CD4-positive, CD25-positive, alpha-beta regulatory T cell (primary cell): ENCODE results near the gene ZFP62. TPM values are rescaled to one million over a fixed set of nuclear protein-coding genes. Genes with fewer than 3 reads are reported as not detected.

Source experiments
- ATAC-seq, 2 donors: fragments of 150-1000 bp; cut with Tn5 transposase; one replicate each; pipeline ENCODE4 v1.10.0; 2021; ENCODE audit warnings: low read depth in 2 of 2, moderate number of reproducible peaks in 2 of 2, moderate library complexity in 1 of 2
- DNase-seq, 3 donors: peaks; one replicate each; pipeline versions ENCODE4 v3.0.0 to v3.0.0-alpha.2; 2012 to 2022; ENCODE audit warnings: mixed read lengths in 1 of 3
- H3K27ac ChIP-seq: one replicate; pipeline ENCODE4 v1.7.0; 2013; ENCODE audit warnings: mild to moderate bottlenecking, low read length; ENCODE audit not compliant: insufficient read depth, poor library complexity, severe bottlenecking
- H3K27me3 ChIP-seq: one replicate; pipeline ENCODE4 v1.7.0; 2013; ENCODE audit warnings: low read length; ENCODE audit not compliant: control insufficient read depth, insufficient read depth
- H3K36me3 ChIP-seq: one replicate; pipeline ENCODE4 v1.7.0; 2013; ENCODE audit warnings: mild to moderate bottlenecking, low read length, moderate library complexity; ENCODE audit not compliant: control insufficient read depth, insufficient read depth
- H3K4me1 ChIP-seq: 2 replicates; pipeline ENCODE4 v1.7.0; 2013; ENCODE audit warnings: mild to moderate bottlenecking, low read length; ENCODE audit not compliant: insufficient read depth, control insufficient read depth, poor library complexity, severe bottlenecking
- H3K4me3 ChIP-seq: one replicate; pipeline ENCODE4 v1.7.0; 2013; ENCODE audit warnings: low read depth, mild to moderate bottlenecking, low read length, moderate library complexity
- H3K9me3 ChIP-seq, 2 experiments: 1 replicate in 1 of 2; 2 replicates in 1 of 2; pipeline ENCODE4 v1.7.0; 2013; ENCODE audit warnings: low read length in 2 of 2, mild to moderate bottlenecking in 1 of 2, moderate library complexity in 1 of 2; ENCODE audit not compliant: control insufficient read depth in 2 of 2
- H3K27ac Mint-ChIP-seq, 3 donors: one replicate each; pipeline ENCODE4 v1.8.0; 2020 to 2022; ENCODE audit warnings: mild to moderate bottlenecking in 3 of 3, mixed read lengths in 3 of 3, moderate library complexity in 2 of 3
- H3K27me3 Mint-ChIP-seq: one replicate; pipeline ENCODE4 v1.8.0; 2022; ENCODE audit warnings: mild to moderate bottlenecking, mixed read lengths
- H3K36me3 Mint-ChIP-seq: one replicate; pipeline ENCODE4 v1.8.0; 2020; ENCODE audit warnings: mixed read lengths
- H3K4me1 Mint-ChIP-seq, 4 donors: one replicate each; pipeline ENCODE4 v1.8.0; 2020 to 2022; ENCODE audit warnings: mixed read lengths in 4 of 4, mild to moderate bottlenecking in 1 of 4
- H3K4me3 Mint-ChIP-seq, 4 donors: one replicate each; pipeline ENCODE4 v1.8.0; 2020 to 2022; ENCODE audit warnings: mild to moderate bottlenecking in 4 of 4, mixed read lengths in 4 of 4, moderate library complexity in 3 of 4
- H3K9me3 Mint-ChIP-seq, 7 donors: one replicate each; pipeline ENCODE4 v1.8.0; 2020 to 2022; ENCODE audit warnings: mixed read lengths in 7 of 7, mild to moderate bottlenecking in 3 of 7, moderate library complexity in 2 of 7
- polyA plus RNA-seq, 4 donors: library from polyadenylated mRNA; unstranded; fragments of 300-500 nt; fragmentation: Illumina TruSeq; gene quantifications; one replicate each; pipeline ENCODE4 v1.2.3, GENCODE V29; 2021
- total RNA-seq: library from RNA; stranded (reverse); gene quantifications from one replicate; pipeline ENCODE4 v1.2.3, GENCODE V29; 2022

Gene ZFP62
- total and polyA plus RNA-seq, 5 donors from 2014 or later = 21.4 to 31.2 (median 22.1) TPM

GRCh38 chr5:180873615-180874520 is 12.8 kb upstream of the ZFP62 start:
- Mint-ChIP-seq H3K27me3 (peaks cover 8% of the 10 kb centered on the region), H3K36me3 (no peaks in the 10 kb centered on the region), H3K9me3 (peaks cover 0 to 1% (median 0%) of the 10 kb centered on the region in 7 donors), H3K4me1 (peaks cover 3 to 12% (median 8%) of the 10 kb centered on the region in 4 donors), H3K27ac (peak overlapping the region; percentile 68 to 95 (median 91)), H3K4me3 (peak overlapping the region in 3 of 4 donors; percentile 11 to 19 (median 15))
- H3K36me3 ChIP-seq = no peaks in the 10 kb centered on the region
- H3K9me3 ChIP-seq = no peaks in the 10 kb centered on the region
- peak overlapping the region; percentile 69 for H3K27ac ChIP-seq
- peak; percentile 84 to 86 for ATAC-seq
- peaks cover 12% of the 10 kb centered on the region for H3K4me1 ChIP-seq
- no peaks in the 10 kb centered on the region for H3K27me3 ChIP-seq
- DNase-seq = peak; percentile 15 to 82 (median 20)
- H3K4me3 ChIP-seq = no peak overlapping the region

DNA sequence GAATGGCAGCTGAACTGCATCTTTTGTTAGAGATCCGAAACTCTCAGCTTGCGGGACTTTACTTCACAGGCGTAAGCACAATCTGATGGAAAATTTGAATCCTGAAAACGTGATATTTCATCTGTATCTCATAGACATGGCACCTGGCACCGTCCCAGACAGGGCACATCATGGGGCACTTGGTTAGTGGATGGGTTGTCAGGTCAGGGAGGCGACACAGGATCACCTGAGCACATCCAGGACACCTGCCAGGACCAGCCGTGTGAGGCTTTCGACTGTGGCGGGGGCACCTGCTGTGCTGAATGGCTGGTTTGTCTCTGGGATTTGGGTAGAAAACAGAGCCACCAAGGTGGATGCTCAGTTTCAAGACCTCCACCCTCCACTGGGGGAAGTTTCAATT is 11.3 kb upstream of the ZFP62 start:
- Histone ChIP-seq H3K27me3 (no peaks in the 10 kb centered on the region), H3K27ac (no peak overlapping the region), H3K9me3 (no peaks in the 10 kb centered on the region), H3K36me3 (no peaks in the 10 kb centered on the region), H3K4me1 (peaks cover 12% of the 10 kb centered on the region), H3K4me3 (no peak overlapping the region)
- peak overlapping the region in 2 of 3 donors; percentile 26 to 68 for H3K27ac Mint-ChIP-seq
- ATAC-seq (no peak), DNase-seq (no peak)
- peaks cover 5 to 14% (median 9%) of the 10 kb centered on the region in 4 donors for H3K4me1 Mint-ChIP-seq
- H3K9me3 Mint-ChIP-seq = peaks cover 0 to 1% (median 0%) of the 10 kb centered on the region in 7 donors
- H3K4me3 Mint-ChIP-seq = no peak overlapping the region
- H3K27me3 Mint-ChIP-seq = peaks cover 5% of the 10 kb centered on the region
- H3K36me3 Mint-ChIP-seq = no peaks in the 10 kb centered on the region

- Mint-ChIP-seq H3K9me3 (peaks cover 0 to 1% (median 0%) of the 10 kb centered on the region in 7 donors), H3K4me1 (peaks cover 5 to 14% (median 11%) of the 10 kb centered on the region in 4 donors), H3K27ac (no peak overlapping the region), H3K36me3 (no peaks in the 10 kb centered on the region), H3K27me3 (peaks cover 19% of the 10 kb centered on the region), H3K4me3 (no peak overlapping the region)
- ATAC-seq (no peak), DNase-seq (no peak)
- peaks cover 12% of the 10 kb centered on the region for H3K4me1 ChIP-seq
- no peak overlapping the region for H3K27ac ChIP-seq
- H3K36me3 ChIP-seq = no peaks in the 10 kb centered on the region
- H3K4me3 ChIP-seq = no peak overlapping the region
- H3K27me3 ChIP-seq = peaks cover 2% of the 10 kb centered on the region
- H3K9me3 ChIP-seq = no peaks in the 10 kb centered on the region
Measured at GRCh38 chr5:180870276-180871068, 9.4 kb upstream of the ZFP62 start.

- no peak overlapping the region for H3K27ac ChIP-seq
- Mint-ChIP-seq H3K4me3 (no peak overlapping the region), H3K9me3 (no peaks in the 10 kb centered on the region), H3K27me3 (peaks cover 20% of the 10 kb centered on the region), H3K27ac (no peak overlapping the region), H3K4me1 (peaks cover 5 to 14% (median 11%) of the 10 kb centered on the region in 4 donors), H3K36me3 (no peaks in the 10 kb centered on the region)
- H3K9me3 ChIP-seq = no peaks in the 10 kb centered on the region
- no peak overlapping the region for H3K4me3 ChIP-seq
- peaks cover 2% of the 10 kb centered on the region for H3K27me3 ChIP-seq
- H3K36me3 ChIP-seq = no peaks in the 10 kb centered on the region
- no peak for ATAC-seq
- peaks cover 12% of the 10 kb centered on the region for H3K4me1 ChIP-seq
- no peak for DNase-seq
Measured at GRCh38 chr5:180869587-180869986, 8.5 kb upstream of the ZFP62 start.

DNA sequence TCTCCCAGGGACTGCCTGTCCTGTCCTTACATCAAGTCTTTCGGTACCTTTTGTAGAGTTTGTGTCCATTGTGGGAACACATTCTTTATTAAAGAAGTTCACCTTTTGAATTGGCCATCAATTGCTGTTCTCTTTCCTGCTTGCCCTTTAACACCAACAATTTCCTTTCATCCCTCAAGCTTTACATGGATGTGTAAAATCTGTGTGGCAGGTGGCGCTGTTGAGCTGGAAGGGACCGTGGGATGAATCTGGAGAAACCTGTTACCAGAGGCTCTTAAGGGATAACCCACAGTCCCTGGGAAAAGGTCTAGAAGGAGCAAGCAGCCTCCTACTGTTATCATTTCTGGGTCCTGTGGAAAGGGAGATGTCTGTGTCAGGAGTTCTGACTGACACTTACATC is 7.9 kb upstream of the ZFP62 start:
- no peak overlapping the region for H3K27ac Mint-ChIP-seq
- no peaks in the 10 kb centered on the region for H3K9me3 ChIP-seq
- ATAC-seq = no peak
- H3K27ac ChIP-seq = no peak overlapping the region
- H3K36me3 ChIP-seq = no peaks in the 10 kb centered on the region
- no peak overlapping the region for H3K4me3 ChIP-seq
- no peak overlapping the region for H3K4me3 Mint-ChIP-seq
- H3K36me3 Mint-ChIP-seq = no peaks in the 10 kb centered on the region
- peak; percentile 28 to 70 (median 32) for DNase-seq
- H3K27me3 ChIP-seq = peaks cover 2% of the 10 kb centered on the region
- H3K9me3 Mint-ChIP-seq = no peaks in the 10 kb centered on the region
- H3K27me3 Mint-ChIP-seq = peaks cover 20% of the 10 kb centered on the region
- peaks cover 5 to 13% (median 9%) of the 10 kb centered on the region in 4 donors for H3K4me1 Mint-ChIP-seq
- peaks cover 8% of the 10 kb centered on the region for H3K4me1 ChIP-seq

DNA sequence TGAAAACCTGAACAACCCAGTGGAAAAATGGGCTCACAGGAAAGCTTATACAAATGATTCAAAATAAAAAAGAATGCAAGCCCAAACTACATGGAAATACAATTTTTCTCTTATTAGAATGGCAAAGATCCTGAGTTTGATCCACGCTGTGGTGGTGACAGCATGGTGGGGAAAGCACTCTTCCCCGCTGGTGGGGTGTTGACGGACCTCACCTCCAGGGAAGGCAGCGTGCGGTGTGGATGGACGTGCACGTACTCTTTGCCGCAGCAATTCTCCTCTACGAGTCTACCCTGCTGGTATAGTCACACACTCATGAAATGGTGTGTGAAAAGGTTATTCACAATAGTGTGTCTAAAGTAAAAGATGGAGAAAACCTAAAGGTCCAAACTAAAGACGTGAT is 5.9 kb upstream of the ZFP62 start:
- DNase-seq (no peak), ATAC-seq (no peak)
- Mint-ChIP-seq H3K4me1 (peaks cover 3 to 5% (median 4%) of the 10 kb centered on the region in 4 donors), H3K4me3 (peak overlapping the region in 1 of 4 donors; percentile 38), H3K36me3 (no peaks in the 10 kb centered on the region), H3K9me3 (no peaks in the 10 kb centered on the region), H3K27ac (no peak overlapping the region), H3K27me3 (peaks cover 24% of the 10 kb centered on the region)
- no peaks in the 10 kb centered on the region for H3K4me1 ChIP-seq
- no peaks in the 10 kb centered on the region for H3K9me3 ChIP-seq
- no peaks in the 10 kb centered on the region for H3K36me3 ChIP-seq
- H3K27me3 ChIP-seq = peaks cover 2% of the 10 kb centered on the region
- H3K27ac ChIP-seq = no peak overlapping the region
- no peak overlapping the region for H3K4me3 ChIP-seq

- Histone ChIP-seq H3K27me3 (peaks cover 2% of the 10 kb centered on the region), H3K4me3 (no peak overlapping the region), H3K36me3 (no peaks in the 10 kb centered on the region), H3K4me1 (peaks cover 6% of the 10 kb centered on the region), H3K9me3 (no peaks in the 10 kb centered on the region), H3K27ac (no peak overlapping the region)
- Mint-ChIP-seq H3K4me1 (peaks cover 3 to 5% (median 4%) of the 10 kb centered on the region in 4 donors), H3K9me3 (no peaks in the 10 kb centered on the region), H3K27ac (peak overlapping the region in 1 of 3 donors; percentile 10), H3K27me3 (peaks cover 24% of the 10 kb centered on the region), H3K4me3 (no peak overlapping the region), H3K36me3 (no peaks in the 10 kb centered on the region)
- ATAC-seq (no peak), DNase-seq (no peak)
Measured at GRCh38 chr5:180865981-180866695, 5.1 kb upstream of the ZFP62 start.
